ENCODE measurements around the gene ITM2B. TPM values are rescaled to one million over a fixed set of nuclear protein-coding genes. Genes with fewer than 3 reads are reported as not detected.
"Not testable (repeated sequence)": the region's sequence is repeated elsewhere in the genome, so short reads cannot be mapped to it uniquely, and the experiment has no call there.

The ITM2B gene
- total and polyA plus RNA-seq, 11 donors = 255 to 772 (median 489) TPM

GRCh38 chr13:48214519-48215121, 18.4 kb upstream of the ITM2B start:
- no peak overlapping the region for H3K4me3 ChIP-seq
- WGBS, 4 donors = 80 to 91% (median 90%) methylated on average over 1 of the region's 1 CpG; no CpG with 5 or more reads in 1 of the 4 donors
- intact Hi-C loops (cut with DNase I) = no loop called here
- H3K36me3 ChIP-seq = no peaks in the 10 kb centered on the region
- TF ChIP-seq CTCF (IDR thresholded peaks at IDR 0.05) = no peak
- TF ChIP-seq POLR2A (IDR thresholded peaks at IDR 0.05) = no peak
- no peaks in the 10 kb centered on the region for H3K27me3 ChIP-seq
- DNase-seq (no peak), ATAC-seq (no peak)
- H3K4me1 ChIP-seq = peaks cover 0 to 11% (median 0%) of the 10 kb centered on the region in 12 donors
- H3K27ac ChIP-seq = no peak overlapping the region
- no peaks in the 10 kb centered on the region for H3K9me3 ChIP-seq

GRCh38 chr13:48215511-48216203, 17.3 kb upstream of the ITM2B start:
- peaks cover 0 to 13% (median 0%) of the 10 kb centered on the region in 12 donors for H3K4me1 ChIP-seq
- H3K27ac ChIP-seq; ATAC-seq; DNase-seq; H3K36me3 ChIP-seq; H3K27me3 ChIP-seq; H3K4me3 ChIP-seq; intact Hi-C loops (cut with DNase I); H3K9me3 ChIP-seq: not testable (repeated sequence)
- WGBS, 4 donors = 76 to 87% (median 85%) methylated on average over 1 of the region's 1 CpG

GRCh38 chr13:48216204-48216711, 16.7 kb upstream of the ITM2B start:
- Histone ChIP-seq H3K27ac (no peak overlapping the region), H3K9me3 (no peaks in the 10 kb centered on the region), H3K4me1 (peaks cover 0 to 19% (median 4%) of the 10 kb centered on the region in 12 donors), H3K4me3 (no peak overlapping the region), H3K36me3 (no peaks in the 10 kb centered on the region), H3K27me3 (no peaks in the 10 kb centered on the region)
- ATAC-seq (no peak), DNase-seq (no peak)
- intact Hi-C loops (cut with DNase I) = no loop called here
- 88 to 98% (median 93%) methylated on average over 2 of the region's 2 CpGs for WGBS, 4 donors
- no peak for TF ChIP-seq POLR2A (IDR thresholded peaks at IDR 0.05)
- no peak for TF ChIP-seq CTCF (IDR thresholded peaks at IDR 0.05)

GRCh38 chr13:48220592-48220980, 12.4 kb upstream of the ITM2B start:
- DNase-seq = no peak
- Histone ChIP-seq H3K27ac (peak overlapping the region; percentile 43 to 92 (median 76)), H3K4me3 (peak overlapping the region in 1 of 12 donors; percentile 44), H3K27me3 (no peaks in the 10 kb centered on the region), H3K9me3 (no peaks in the 10 kb centered on the region), H3K4me1 (peaks cover 0 to 43% (median 9%) of the 10 kb centered on the region in 12 donors), H3K36me3 (no peaks in the 10 kb centered on the region)
- intact Hi-C loops (cut with DNase I) = no loop called here
- 84 to 89% (median 88%) methylated on average over 2 of the region's 2 CpGs for WGBS, 4 donors
- ATAC-seq = no peak
- TF ChIP-seq CTCF (IDR thresholded peaks at IDR 0.05) (no peak), POLR2A (IDR thresholded peaks at IDR 0.05) (no peak)
